GM18508 (cell line): ENCODE results near the gene OSM.

Experiments used
- ATAC-seq: cut with Tn5 transposase; IDR thresholded peaks from one replicate; pipeline ENCODE4 v1.9.1; 2021; ENCODE audit warnings: moderate number of reproducible peaks; ENCODE audit not compliant: insufficient read depth, unreplicated experiment

The OSM gene

DNA sequence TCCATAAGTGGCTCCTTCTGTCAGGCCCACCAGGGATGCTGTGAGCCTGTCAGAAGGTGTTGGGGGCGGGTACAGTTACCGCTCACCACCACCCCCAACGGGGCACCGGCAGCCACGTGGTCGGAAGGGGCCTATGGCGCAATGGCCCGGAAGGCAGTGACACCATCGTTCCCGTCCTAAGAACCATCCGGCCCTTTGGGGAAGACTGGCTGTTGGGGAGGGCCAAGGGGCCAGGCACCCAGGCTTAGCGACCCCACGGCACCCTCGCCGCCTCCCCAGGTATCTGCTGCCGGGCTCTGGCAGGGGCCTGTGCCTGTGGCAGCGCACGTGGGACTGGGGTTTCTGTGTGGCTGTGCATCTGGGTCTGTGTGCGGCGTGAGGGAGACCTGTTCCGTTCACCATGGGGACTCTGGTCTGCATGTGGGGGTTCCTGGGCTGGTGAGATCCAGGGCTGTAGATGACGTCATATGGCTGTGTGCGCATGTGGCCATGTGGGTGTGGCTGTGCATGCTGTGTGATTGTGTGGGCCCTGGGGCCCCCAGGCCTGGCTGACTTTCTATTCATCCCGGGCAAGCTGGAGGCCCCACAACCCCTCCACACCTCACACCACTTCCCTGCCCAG lies 717 bp downstream of the OSM start:
- no peak for ATAC-seq

DNA sequence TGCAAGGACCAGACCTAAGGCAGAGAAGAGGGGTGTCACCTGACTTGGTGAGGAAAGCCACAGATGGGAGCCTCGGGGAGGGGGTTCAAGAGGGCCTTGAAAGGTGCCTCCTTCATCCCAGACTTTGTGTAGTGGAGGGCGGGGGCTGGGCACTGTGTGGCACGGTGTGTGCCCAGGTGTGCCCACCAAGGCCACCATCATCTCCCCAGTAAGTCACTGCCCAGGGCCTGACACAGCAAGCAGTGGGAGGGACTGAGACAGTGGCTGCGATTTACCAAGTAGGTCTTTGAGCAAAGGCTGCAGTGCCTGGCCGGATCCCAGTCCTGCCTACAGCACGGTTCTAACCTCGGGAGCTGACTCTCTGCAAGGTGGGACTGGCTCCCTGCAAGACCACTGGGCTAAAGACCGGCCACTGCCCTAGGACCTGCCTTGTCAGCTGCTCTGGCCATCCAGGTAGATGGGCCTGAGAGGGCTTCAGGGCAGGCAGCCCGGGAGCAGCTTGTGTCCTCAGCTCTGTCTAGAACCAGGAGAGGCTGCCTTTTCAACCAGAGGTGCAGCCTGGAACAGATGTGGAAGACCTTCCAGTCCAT lies 1.4 kb downstream of the OSM start:
- no peak for ATAC-seq

DNA sequence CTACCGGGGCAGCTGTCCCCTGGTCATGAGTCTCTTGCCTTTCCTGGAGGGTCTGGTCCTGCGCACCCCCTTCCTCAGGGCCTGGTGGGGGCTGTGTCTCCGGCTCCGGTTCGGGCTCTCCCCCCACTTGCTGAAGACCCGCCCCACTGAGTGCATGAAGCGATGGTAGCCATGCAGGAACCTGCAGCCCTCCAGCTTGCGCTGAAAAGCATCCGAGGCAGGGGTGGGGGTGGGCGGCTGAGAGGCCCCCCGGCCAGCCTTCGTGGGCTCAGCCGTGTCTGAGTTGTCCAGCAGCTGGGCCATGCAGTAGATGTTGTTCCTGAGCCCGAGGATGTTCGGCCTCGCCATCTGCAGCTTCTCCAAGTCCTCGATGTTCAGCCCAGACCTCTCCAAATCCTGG lies 2.8 kb downstream of the OSM start:
- ATAC-seq, result no peak

DNA sequence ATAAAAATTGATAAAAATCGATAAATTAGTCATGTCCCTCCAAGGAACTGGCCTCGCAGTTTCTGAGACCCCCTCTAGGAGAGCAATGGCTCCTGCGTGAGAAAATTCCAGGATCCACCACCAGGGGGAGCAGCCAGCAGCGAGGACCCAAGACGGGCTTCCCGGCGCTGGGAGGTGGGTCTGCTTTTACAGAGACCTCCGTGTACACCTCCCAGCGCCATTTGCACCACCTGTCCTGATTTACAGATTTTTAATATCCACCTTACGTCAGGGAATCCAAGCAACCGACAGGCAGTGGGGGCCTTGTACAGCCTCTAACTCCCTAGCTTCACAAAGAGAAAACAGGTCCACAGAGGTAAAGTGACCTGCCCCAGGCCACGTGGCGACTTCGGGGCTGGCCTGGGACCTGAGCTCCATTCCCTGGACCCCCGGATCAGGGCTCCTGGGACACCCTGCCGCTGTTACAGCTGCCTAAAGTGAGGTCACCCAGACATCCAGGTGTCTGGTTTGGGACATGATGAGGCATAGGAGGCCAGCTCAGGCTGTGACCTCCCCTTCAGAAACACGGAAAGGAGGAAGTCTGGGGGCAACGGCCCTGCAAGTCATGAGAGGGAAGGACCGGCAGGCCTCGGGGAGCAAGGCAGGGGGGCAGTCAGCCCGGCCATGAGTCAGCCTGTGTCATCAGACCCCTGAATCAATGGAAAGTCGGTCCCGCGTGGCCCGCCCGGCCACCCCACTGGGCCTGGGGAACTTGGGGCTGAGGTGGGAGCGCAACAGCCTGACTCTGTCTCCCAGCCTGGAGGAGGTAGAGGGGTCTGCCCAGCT lies 3.5 kb downstream of the OSM start:
- no peak for ATAC-seq

DNA sequence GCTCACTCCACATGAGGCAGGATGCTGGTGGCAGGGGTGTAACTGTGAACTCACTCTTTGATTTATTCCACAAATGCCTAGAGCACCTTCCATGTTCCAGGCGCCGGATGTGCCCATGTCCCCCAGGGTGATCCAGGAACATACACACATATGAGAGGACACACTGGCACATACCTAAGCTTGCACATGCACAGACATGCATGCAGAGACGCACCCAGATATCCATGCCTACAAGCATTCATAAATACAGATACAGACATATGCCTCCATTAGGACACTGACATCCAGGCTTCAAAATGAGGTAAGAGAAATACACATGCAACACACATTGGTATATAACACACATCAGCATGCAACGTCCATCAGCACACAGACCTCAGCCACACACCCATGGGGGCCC lies 4.5 kb downstream of the OSM start:
- ATAC-seq, result no peak

DNA sequence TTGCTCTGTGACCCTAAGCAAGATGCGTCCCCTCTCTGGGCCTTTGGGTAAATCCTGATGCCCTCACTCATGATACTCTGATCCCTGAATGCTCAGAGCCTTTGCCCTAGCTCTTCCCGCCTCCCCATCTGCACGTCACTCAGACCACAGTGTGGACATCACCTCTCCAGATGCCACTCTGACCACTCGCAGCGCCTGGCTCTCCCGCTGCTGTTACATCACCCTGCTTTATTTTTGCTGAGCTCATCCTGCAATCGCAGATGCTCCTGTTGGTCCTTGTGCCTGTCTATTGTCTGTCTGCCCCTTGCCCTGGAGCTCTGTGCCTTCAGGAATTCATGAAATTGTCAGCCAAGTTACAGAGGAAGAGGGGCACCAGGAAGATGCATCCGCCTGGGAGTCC lies 5.5 kb downstream of the OSM start:
- no peak for ATAC-seq

DNA sequence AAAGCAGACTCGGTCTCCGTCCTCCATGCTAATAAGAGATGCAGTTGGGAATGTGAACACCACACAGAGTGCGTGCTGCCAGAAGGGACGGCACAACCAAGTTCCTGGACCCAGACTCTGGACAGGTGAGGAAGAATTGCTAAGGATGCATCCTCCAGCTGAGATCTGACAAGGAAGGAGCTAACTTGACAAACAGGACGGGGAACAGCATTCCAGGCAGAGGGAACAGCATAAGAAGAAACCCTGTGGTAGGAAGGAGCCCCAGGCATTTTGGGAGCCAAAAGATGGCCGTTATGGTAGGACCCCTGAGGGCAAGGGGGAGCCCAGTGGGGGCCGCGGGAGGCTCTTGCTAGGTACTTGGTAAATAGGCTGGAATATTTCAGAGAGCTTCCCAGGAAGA lies 6.0 kb downstream of the OSM start:
- no peak for ATAC-seq

- ATAC-seq, result no peak
Observed at GRCh38 chr22:30260276-30260675, 6.4 kb downstream of the OSM start.

GRCh38 chr22:30254314-30254713 lies 12.3 kb downstream of the OSM start:
- ATAC-seq, result no peak

GRCh38 chr22:30253205-30253852 lies 13.3 kb downstream of the OSM start:
- no peak for ATAC-seq

GRCh38 chr22:30252411-30253204 lies 14.0 kb downstream of the OSM start:
- no peak for ATAC-seq

GRCh38 chr22:30251711-30252110 lies 14.9 kb downstream of the OSM start:
- ATAC-seq, result no peak

GRCh38 chr22:30250661-30251267 lies 15.9 kb downstream of the OSM start:
- no peak for ATAC-seq

DNA sequence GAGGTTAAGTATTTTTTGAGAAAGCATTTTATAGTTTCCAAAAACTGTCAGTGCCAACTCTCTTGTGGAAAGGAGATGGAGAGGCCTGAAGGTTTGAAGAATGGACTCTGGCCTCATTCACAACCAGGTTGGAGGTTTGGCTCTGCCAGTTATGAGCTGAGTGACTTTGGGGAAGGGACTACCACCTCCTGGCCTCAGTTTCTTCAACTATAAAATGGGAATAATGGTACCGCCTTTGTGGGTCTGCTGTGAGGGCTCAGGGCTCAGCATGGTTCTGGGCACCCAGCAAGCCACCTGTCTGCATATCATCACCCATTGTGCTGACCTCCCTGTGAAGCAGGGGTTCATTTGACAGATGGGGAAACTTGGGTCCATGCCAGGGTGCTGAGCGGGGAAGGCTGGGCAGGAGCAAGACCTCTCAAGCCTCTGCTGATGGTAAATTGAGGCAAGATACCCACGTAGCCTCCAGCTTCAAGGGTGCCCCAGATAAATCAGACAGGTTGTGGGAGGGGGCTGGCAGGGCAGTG lies 16.5 kb downstream of the OSM start:
- ATAC-seq, result no peak

DNA sequence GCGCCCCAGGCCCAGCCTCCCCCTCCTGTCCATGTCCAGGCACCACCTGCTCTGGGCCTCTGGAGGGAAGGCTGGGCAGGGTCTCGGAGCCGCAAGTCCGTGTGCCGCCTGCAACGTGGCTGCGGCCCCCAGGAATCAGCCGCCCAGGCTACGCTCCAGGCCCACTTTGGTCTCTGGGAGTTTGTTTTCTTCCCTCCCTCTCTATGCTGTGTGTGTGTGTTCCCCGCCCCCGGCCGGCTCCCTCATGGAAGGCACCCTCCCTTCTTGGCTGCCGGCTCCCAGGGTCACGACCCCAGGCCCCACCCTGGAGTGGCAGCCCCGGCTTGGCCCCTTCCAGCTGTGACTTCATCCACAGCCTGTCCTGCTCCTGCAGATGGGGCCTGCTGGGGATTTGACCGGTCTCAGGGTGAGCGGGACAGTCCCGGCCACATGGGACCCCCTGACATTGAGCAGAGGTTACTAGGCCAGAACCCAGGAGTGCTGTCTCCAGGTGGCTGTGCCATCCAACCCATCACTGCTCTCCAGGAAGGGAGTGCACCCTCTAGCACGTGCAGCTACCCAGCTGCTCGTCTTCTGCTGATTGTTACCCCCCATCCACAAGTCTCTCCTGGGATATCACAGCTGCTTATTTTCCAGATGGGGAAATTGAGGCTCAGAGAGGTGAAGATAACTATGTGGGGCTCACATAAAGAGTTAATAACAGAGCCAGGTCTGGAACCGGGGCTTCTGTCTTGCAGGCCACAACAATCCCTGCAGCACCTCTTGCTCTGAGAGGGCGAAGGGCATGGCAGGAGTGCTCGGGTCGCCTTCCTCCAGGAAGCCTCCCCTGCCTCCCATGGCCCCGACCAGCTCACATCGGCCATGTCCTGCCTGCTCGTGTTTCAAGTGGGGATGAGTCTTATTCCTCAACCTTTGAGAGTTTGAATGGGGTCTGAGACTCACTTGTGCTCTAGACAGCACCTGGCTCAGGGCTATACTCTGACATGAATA lies 17.3 kb downstream of the OSM start:
- ATAC-seq, result no peak

- ATAC-seq, result no peak
Observed at GRCh38 chr22:30248484-30248883, 18.2 kb downstream of the OSM start.

DNA sequence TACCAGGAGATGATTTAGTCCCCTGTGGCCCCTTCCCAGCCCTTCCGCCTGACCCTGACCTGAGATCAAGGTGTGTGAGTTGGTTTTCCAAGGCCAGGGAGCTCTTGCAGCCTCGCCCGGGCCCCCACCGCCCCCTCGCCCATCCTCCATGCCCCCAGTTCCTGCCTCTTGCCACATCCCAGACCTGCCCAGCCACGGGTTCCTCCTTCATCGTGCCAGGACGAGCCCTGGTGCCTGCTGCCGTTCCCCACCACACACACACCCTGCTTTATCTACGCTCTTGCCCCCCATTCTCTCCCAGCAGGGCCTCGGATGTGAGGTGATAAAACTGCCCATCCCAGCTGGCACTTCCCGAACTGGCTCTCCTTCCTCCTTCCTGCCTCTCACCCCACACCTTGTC lies 18.7 kb downstream of the OSM start:
- no peak for ATAC-seq

GRCh38 chr22:30247561-30247960 lies 19.1 kb downstream of the OSM start:
- no peak for ATAC-seq
